HEK293 (cell line): Measurements from ENCODE around the gene CDKAL1.

Source experiments
- ELK4 ChIP-seq: IDR thresholded peaks from 2 replicates; pipeline ENCODE4 v1.6.1; 2011; ENCODE audit warnings: mild to moderate bottlenecking, low read depth, low read length, borderline replicate concordance
- GLI2 ChIP-seq: fragments of 450-650 bp; formaldehyde crosslinking; IDR thresholded peaks from 2 replicates; pipeline ENCODE4; 2017; ENCODE audit warnings: missing biosample characterization, missing genetic modification characterization, low read depth, borderline replicate concordance
- KLF16 ChIP-seq: fragments of 450-650 bp; formaldehyde crosslinking; IDR thresholded peaks from 2 replicates; pipeline ENCODE4 v1.5.1; 2017; ENCODE audit warnings: missing biosample characterization, missing genetic modification characterization
- MZF1 ChIP-seq: fragments of 450-650 bp; formaldehyde crosslinking; IDR thresholded peaks from 2 replicates; pipeline ENCODE4 v1.5.1; 2017; ENCODE audit warnings: missing biosample characterization, missing genetic modification characterization, borderline replicate concordance
- ZBTB48 ChIP-seq: fragments of 450-650 bp; formaldehyde crosslinking; IDR thresholded peaks from 2 replicates; pipeline ENCODE4 v1.5.1; 2016; ENCODE audit warnings: missing biosample characterization, missing genetic modification characterization
- ZFHX2 ChIP-seq: fragments of 450-650 bp; formaldehyde crosslinking; conservative IDR thresholded peaks from 2 replicates; pipeline ENCODE4 v1.5.1; 2016; ENCODE audit warnings: missing biosample characterization, missing genetic modification characterization
- ZNF132 ChIP-seq: fragments of 450-650 bp; formaldehyde crosslinking; IDR thresholded peaks from 2 replicates; pipeline ENCODE4 v1.5.1; 2017; ENCODE audit warnings: missing biosample characterization, missing genetic modification characterization, borderline replicate concordance
- ZNF2 ChIP-seq: fragments of 450-650 bp; formaldehyde crosslinking; IDR thresholded peaks from 2 replicates; pipeline ENCODE4 v1.5.1; 2016; ENCODE audit warnings: missing biosample characterization, missing genetic modification characterization
- ZNF202 ChIP-seq: fragments of 450-650 bp; formaldehyde crosslinking; IDR thresholded peaks from 2 replicates; pipeline ENCODE4 v1.5.1; 2016; ENCODE audit warnings: missing biosample characterization, missing genetic modification characterization, borderline replicate concordance
- ZNF266 ChIP-seq: fragments of 450-650 bp; formaldehyde crosslinking; IDR thresholded peaks from 2 replicates; pipeline ENCODE4 v1.5.1; 2016; ENCODE audit warnings: missing biosample characterization, missing genetic modification characterization, low read depth
- ZNF280D ChIP-seq: fragments of 450-650 bp; formaldehyde crosslinking; IDR thresholded peaks from 2 replicates; pipeline ENCODE4 v1.5.1; 2016; ENCODE audit warnings: missing biosample characterization, missing genetic modification characterization
- ZNF394 ChIP-seq: fragments of 450-650 bp; formaldehyde crosslinking; IDR thresholded peaks from 2 replicates; pipeline ENCODE4 v1.5.1; 2016; ENCODE audit warnings: missing biosample characterization, missing genetic modification characterization, mild to moderate bottlenecking, moderate library complexity, borderline replicate concordance
- ZNF449 ChIP-seq: fragments of 450-650 bp; formaldehyde crosslinking; IDR thresholded peaks from 2 replicates; pipeline ENCODE4 v1.5.1; 2017; ENCODE audit warnings: missing biosample characterization, mild to moderate bottlenecking, missing genetic modification characterization, moderate library complexity
- ZNF529 ChIP-seq: fragments of 450-650 bp; formaldehyde crosslinking; IDR thresholded peaks from 2 replicates; pipeline ENCODE4 v1.5.1; 2017; ENCODE audit warnings: missing genetic modification characterization, missing biosample characterization; ENCODE audit not compliant: insufficient replicate concordance
- ZNF560 ChIP-seq: fragments of 450-650 bp; formaldehyde crosslinking; IDR thresholded peaks from 2 replicates; pipeline ENCODE4 v1.5.1; 2017; ENCODE audit warnings: missing biosample characterization, missing genetic modification characterization, borderline replicate concordance
- ZNF621 ChIP-seq: fragments of 450-650 bp; formaldehyde crosslinking; IDR thresholded peaks from 2 replicates; pipeline ENCODE4 v1.5.1; 2017; ENCODE audit warnings: missing biosample characterization, missing genetic modification characterization
- ZNF654 ChIP-seq: fragments of 450-650 bp; formaldehyde crosslinking; IDR thresholded peaks from 2 replicates; pipeline ENCODE4 v1.5.1; 2016; ENCODE audit warnings: low read depth, missing biosample characterization, missing genetic modification characterization
- ZNF658 ChIP-seq: fragments of 450-650 bp; formaldehyde crosslinking; IDR thresholded peaks from 2 replicates; pipeline ENCODE4; 2016; ENCODE audit warnings: missing biosample characterization, missing genetic modification characterization
- ZNF692 ChIP-seq: fragments of 450-650 bp; formaldehyde crosslinking; IDR thresholded peaks from 2 replicates; pipeline ENCODE4 v1.5.1; 2016; ENCODE audit warnings: missing biosample characterization, missing genetic modification characterization
- ZNF701 ChIP-seq: fragments of 450-650 bp; formaldehyde crosslinking; IDR thresholded peaks from 2 replicates; pipeline ENCODE4 v1.5.1; 2016; ENCODE audit warnings: missing biosample characterization, missing genetic modification characterization
- ZNF777 ChIP-seq: fragments of 450-650 bp; formaldehyde crosslinking; IDR thresholded peaks from 2 replicates; pipeline ENCODE4 v1.5.1; 2017; ENCODE audit warnings: missing biosample characterization, missing genetic modification characterization, borderline replicate concordance
- ZSCAN16 ChIP-seq: fragments of 450-650 bp; formaldehyde crosslinking; IDR thresholded peaks from 2 replicates; pipeline ENCODE4 v1.5.1; 2016; ENCODE audit warnings: missing biosample characterization, missing genetic modification characterization
- ZSCAN5A ChIP-seq: fragments of 450-650 bp; formaldehyde crosslinking; IDR thresholded peaks from 2 replicates; pipeline ENCODE4 v1.5.1; 2016; ENCODE audit warnings: missing biosample characterization, missing genetic modification characterization
- TF ChIP-seq, protein P1 (sequence below): fragments of 450-650 bp; formaldehyde crosslinking; IDR thresholded peaks from 2 replicates; pipeline ENCODE4 v1.5.1; 2016; ENCODE audit warnings: missing biosample characterization, missing genetic modification characterization
- TF ChIP-seq, protein P2 (sequence below): fragments of 450-650 bp; formaldehyde crosslinking; IDR thresholded peaks from 2 replicates; pipeline ENCODE4 v1.5.1; 2016; ENCODE audit warnings: missing biosample characterization, missing genetic modification characterization
- TF ChIP-seq, protein P3 (sequence below): fragments of 450-650 bp; formaldehyde crosslinking; optimal IDR thresholded peaks from 2 replicates; pipeline ENCODE3; 2016; ENCODE audit warnings: missing biosample characterization, mild to moderate bottlenecking, missing genetic modification characterization

The CDKAL1 gene

DNA sequence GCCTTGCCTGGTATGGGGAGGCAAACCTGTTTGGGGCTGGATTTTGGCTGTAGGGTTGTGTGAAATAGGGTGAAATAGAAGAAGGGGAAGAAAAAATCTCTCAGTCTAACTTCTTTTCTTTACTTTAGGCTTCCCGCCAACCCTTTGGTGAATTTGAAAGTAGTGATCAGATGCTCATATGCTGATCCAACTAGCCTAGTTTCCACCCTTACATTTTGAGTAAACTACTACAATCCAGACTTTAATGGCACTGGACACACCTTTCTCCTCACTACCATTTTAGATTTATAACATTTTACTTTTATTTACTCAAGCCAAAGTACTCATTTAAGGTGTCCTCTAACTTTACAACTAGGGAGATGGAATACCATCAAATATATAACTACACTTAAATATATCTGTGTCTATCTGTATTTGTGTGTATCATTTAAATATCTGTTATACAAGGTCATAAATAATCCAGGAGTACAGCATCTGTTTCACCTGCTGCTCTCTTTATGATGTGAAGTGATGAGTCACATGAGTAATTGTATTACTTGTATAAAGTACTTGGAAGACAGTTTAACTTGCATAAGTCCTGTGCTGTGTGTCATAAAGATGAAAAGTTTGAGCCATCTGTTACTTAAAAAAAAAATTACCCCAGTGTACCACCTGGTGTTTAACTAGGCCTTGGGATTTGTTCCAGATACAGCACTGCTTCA lies 172.1 kb downstream of the CDKAL1 start (continued):
- TF ChIP-seq ZBTB48 (tag by site-specific recombination) (no peak), ZSCAN16 (no peak), GLI2 (no peak), ZNF2 (tag by site-specific recombination) (no peak), ZNF701 (tag by site-specific recombination) (no peak), ZNF280D (tag by site-specific recombination) (no peak), ZNF692 (0 out of 2 replicates have a peak, but pooled peaks have one; percentile 12), ZNF654 (no peak), ZNF529 (tag by site-specific recombination) (no peak), ZNF394 (peak; percentile 39; the same call in 1 of the 2 replicates), ZFHX2 (no peak), ZNF560 (tag by site-specific recombination) (no peak), ZNF658 (tag by site-specific recombination) (no peak), ZNF621 (tag by site-specific recombination) (no peak), ZNF777 (tag by site-specific recombination) (no peak), KLF16 (no peak), ELK4 (no peak), ZNF202 (tag by site-specific recombination) (no peak), ZSCAN5A (no peak), ZNF449 (no peak; the same call in 1 of the 2 replicates), ZNF266 (tag by site-specific recombination) (no peak), MZF1 (tag by site-specific recombination) (no peak), ZNF132 (tag by site-specific recombination) (no peak)
- TF ChIP-seq, protein P1, sequence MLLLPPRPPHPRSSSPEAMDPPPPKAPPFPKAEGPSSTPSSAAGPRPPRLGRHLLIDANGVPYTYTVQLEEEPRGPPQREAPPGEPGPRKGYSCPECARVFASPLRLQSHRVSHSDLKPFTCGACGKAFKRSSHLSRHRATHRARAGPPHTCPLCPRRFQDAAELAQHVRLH, result no peak
- TF ChIP-seq, protein P2, sequence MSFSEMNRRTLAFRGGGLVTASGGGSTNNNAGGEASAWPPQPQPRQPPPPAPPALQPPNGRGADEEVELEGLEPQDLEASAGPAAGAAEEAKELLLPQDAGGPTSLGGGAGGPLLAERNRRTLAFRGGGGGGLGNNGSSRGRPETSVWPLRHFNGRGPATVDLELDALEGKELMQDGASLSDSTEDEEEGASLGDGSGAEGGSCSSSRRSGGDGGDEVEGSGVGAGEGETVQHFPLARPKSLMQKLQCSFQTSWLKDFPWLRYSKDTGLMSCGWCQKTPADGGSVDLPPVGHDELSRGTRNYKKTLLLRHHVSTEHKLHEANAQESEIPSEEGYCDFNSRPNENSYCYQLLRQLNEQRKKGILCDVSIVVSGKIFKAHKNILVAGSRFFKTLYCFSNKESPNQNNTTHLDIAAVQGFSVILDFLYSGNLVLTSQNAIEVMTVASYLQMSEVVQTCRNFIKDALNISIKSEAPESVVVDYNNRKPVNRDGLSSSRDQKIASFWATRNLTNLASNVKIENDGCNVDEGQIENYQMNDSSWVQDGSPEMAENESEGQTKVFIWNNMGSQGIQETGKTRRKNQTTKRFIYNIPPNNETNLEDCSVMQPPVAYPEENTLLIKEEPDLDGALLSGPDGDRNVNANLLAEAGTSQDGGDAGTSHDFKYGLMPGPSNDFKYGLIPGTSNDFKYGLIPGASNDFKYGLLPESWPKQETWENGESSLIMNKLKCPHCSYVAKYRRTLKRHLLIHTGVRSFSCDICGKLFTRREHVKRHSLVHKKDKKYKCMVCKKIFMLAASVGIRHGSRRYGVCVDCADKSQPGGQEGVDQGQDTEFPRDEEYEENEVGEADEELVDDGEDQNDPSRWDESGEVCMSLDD (tag by site-specific recombination), result no peak
- TF ChIP-seq, protein P3, sequence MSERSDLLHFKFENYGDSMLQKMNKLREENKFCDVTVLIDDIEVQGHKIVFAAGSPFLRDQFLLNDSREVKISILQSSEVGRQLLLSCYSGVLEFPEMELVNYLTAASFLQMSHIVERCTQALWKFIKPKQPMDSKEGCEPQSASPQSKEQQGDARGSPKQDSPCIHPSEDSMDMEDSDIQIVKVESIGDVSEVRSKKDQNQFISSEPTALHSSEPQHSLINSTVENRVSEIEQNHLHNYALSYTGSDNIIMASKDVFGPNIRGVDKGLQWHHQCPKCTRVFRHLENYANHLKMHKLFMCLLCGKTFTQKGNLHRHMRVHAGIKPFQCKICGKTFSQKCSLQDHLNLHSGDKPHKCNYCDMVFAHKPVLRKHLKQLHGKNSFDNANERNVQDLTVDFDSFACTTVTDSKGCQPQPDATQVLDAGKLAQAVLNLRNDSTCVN (tag by site-specific recombination), result no peak
